Right forelimb (tissue), 1 donor: Measurements from ENCODE around the gene CIZ1.
A peak's percentile ranks its signal among the peaks of the same experiment; 100 is the strongest.
"Not testable (repeated sequence)": the region's sequence is repeated elsewhere in the genome, so short reads cannot be mapped to it uniquely, and the experiment has no call there.

Source experiments
- DNase-seq: peaks from one replicate; pipeline ENCODE4 v3.0.0-alpha.2; 2018

CIZ1 gene

DNA sequence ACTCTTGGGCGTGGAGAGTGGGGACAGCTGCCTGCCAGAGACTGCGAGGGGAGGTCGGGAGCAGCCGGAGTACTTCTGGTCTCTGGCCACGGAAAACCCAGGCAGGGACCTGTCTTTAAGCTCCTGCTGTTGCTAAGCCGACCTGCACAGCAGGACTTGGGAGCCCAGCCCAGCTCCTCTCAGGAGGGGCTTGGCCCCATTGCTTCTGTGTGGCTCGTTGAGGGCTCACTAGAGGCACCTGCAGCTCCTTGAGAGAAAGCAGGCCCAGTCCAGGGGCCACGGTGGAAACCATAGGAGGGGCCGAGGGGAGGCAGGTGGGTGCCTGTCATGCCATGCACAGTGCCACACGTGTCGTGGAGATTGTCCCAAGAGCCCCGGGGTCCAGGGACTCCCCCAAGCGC, 45.4 kb downstream of the CIZ1 start:
- no peak for DNase-seq

GRCh38 chr9:128145536-128145935, 45.8 kb downstream of the CIZ1 start:
- no peak for DNase-seq

DNA sequence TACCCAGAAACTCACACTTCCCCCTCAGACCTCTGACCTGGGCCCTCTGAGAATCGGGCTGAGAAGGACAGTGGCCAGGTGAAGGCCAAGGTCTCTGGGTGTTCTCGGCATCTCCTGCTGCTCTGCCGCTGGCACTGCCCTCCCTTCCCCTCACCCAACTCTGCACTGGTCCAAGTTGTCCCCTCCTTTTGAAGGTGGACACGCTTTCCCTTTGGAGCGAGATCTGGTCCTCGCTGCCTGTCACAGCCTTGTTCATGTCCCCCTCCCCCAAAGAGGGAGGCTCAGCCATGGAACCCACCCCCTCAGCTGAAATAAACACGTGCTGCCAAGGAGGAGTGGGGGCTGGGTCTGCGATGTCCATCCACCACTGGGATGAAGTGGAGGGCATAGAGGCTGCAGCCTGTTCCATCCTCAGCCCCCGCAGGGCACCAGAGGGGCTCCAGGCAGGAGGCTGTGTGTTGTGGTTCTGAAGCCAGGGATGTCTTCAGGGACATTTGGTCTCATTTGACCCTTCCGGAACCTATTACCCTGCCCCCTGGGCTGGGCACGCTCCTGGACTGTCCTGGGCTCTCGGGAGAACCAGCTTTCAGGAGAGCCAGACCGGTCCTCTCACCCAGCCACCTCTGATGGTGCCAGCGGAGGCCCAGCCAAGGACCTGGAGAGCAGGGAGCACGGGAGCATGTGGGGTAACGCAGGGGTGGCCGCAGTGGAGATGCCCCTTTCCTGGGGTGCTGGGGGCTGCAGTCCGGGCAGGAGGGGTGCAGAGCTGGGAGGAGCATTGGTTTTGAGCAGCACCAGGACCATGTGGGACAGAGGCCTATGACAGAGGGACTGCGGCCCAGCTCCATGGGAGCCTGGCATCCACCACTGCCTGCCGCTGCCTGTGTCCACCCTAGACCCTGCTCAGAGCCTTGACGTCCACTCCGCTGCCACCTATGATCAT, 46.9 kb downstream of the CIZ1 start:
- DNase-seq = no peak

DNA sequence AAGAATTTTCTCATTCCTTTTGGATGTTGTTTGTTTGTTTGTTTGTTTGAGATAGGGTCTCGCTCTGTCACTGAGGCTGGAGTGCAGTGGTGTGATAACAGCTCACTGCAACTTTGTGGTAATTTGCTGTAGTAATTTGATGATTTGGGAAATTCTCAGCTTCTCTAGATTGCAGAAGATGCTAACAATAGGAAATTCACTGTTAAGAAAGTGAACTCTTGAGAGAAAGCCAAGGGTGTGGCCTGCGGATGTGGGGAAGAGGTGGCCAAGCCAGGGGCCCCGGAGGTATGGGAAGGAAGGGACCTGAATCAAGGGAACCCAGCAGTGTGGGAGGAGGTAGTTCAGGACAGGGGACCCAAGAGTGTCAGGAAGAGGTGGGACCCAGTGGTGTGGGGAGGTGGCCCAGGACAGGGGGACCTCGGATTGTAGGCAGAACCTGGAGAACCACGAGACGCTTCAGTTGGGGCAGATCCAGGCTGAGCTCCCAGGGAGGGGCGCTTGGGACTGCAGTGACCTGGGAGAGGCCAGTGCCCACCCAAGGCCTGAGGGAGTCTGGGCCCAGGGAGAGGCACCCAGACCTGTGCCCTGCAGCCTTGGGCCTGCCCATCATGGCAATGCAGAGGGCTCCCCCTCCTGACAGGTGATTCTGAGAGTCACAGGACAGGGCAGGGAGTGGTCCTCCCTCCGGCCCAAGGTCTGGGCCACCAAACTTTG, 47.7 kb downstream of the CIZ1 start:
- no peak for DNase-seq

- DNase-seq = no peak
These were observed 48.8 kb downstream of the CIZ1 start for GRCh38 chr9:128142596-128142995.

DNA sequence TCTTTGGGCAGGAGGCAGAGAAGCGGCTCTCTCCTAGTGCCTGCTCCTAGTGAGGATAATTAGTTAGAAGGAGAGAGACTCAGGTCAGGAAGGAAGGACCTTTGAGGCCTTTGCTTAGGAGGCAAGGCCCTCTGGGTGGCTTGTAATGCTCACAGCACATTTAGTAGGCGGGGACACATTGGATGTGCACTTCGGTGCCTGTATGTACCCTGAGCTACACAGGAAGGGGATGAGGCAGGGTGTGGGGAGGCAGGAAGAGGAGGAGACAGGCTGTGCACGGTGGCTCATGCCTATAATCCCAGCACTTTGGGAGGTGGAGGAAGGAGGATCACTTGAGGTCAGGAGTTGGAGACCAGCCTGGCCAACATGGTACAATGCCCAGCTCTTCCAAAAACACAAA, 49.3 kb downstream of the CIZ1 start:
- no peak for DNase-seq

- DNase-seq = no peak
These were observed 49.8 kb downstream of the CIZ1 start for GRCh38 chr9:128141604-128142003.

DNA sequence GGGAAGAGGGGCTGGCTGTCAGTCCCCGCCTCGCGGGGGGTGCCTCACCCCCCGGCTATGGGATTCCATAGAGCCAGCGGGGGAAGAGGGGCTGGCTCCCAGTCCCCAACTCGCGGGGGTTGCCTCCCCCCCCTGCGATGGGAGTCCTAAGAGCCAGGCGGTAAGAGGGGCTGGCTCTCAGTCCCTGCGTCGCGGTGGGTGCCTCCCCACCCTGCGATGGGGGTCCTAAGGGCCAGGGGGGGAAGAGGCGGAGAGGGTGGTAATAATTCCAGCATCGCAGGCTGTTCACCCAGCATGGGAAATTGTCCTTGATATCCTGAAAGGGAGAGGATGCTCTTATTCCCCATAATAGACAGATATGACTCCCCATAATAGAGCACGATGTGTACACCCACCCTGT, 51.8 kb downstream of the CIZ1 start:
- DNase-seq = no peak

GRCh38 chr9:128138001-128138400, 53.4 kb downstream of the CIZ1 start:
- no peak for DNase-seq

GRCh38 chr9:128136816-128137793, 54.3 kb downstream of the CIZ1 start:
- no peak for DNase-seq

GRCh38 chr9:128135561-128135960, 55.8 kb downstream of the CIZ1 start:
- DNase-seq = not testable (repeated sequence)

DNA sequence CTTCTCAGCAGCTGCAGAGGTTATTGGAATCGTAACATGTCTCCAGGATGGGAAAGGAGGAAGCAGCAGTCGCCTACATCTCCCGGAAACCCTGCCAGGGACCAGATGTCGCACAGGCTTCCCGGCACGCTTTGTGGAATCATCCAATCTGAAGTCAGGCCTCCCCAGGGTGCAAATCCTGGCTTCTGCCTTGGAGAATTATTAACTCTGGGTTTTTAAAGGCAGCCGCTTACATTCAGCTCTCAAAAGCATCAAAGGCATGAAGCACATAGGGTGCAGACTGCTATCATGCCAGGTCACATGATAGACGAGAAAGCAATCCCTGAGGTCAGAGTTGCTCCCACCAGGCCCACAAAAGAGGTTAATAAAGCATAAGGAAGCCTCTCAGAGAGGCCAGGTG, 59.2 kb downstream of the CIZ1 start:
- peak; percentile 75 for DNase-seq

DNA sequence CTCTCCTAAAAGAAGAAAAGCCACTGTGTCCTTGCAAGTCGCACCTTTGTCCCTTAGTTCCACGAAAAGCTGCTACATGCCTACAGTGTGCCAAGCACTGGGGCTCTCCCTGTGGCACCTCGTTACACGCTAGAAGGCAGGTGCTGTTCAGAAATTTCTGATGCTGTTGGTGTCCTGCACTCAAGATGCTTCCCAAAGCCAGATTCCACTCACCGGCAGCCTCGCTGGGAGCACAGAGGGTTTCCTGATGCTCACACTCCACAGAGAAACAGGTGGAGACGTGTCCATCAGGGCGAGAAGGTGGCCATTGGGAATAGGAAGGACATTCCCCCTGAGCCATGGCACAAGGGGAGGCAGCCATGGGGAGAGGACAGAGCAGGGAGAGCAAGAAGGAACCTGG, 60.0 kb downstream of the CIZ1 start:
- not testable (repeated sequence) for DNase-seq

DNA sequence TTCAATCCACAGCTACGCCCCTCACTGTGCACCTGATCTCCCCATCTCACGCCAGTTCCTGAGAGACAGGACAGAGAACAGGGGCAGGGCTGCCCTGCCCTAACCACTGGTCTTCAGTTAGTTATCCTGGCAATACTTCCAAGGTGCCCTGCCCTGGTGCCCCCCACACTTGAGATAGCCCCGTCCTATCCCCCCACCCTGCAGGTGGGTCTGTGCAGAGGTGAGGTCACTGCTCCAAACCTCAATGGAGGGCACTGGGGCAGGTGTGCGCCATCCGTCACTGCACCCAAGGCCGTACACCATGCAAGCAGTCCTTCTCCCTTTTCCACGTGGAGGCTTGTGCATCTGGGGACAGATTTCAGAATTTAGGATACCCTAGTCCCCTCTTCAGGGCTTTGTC, 60.7 kb downstream of the CIZ1 start:
- not testable (repeated sequence) for DNase-seq

DNA sequence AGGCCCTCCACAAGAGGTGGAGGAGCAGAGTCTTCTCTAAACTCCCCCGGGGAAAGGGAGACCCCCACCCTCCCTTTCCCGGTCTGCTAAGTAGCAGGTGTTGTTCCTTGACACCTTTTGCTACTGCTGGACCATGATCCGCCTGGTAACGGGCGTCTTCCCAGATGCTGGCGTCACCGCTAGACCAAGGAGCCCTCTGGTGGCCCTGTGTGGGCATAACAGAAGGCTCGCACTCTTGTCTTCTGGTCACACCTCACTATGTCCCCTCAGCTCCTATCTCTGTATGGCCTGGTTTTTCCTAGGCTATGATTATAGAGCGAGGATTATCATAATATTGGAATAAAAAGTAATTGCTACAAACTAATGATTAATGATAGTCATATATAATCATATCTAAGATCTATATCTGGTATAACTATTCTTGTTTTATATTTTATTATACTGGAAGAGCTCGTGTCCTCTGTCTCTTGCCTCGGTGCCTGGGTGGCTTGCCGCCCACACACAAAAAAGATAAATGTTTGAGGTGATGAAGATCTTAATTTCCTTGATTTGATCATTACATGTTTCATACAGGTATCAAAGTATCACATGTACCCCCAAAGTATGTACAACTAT, 61.3 kb downstream of the CIZ1 start:
- DNase-seq = not testable (repeated sequence)

- no peak for DNase-seq
These were observed 62.4 kb downstream of the CIZ1 start for GRCh38 chr9:128128836-128129590.

- peak; percentile 93 for DNase-seq
These were observed 63.2 kb downstream of the CIZ1 start for GRCh38 chr9:128127990-128128835.

DNA sequence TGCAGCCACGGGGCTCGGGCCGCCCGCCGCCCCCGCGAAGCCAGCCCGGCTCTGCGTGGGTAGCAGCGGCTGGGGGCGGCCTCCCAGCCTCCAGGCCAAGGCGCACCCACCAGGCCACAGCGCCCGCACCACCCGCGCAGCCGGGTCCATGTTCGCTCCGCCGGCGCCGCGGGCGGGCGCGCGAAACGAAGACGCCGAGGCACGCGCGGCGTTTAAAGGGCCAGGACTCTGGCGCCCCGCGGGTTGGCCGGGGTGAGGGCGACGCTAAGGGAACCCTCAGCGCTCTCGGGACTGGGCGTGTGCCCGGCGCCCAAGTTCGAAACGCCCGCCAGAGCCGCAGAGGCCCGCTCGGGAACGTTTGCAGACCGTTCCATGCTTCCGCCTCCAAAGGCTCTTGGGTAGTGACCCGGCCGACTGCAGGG, 63.8 kb downstream of the CIZ1 start, which contains the start of gene PTGES2:
PTGES2 (minus strand) TSS at position 162 of the 422 bp plus-strand sequence; CDS start at position 150, 12 bp downstream.
- DNase-seq = peak; percentile 90

- DNase-seq = no peak
These were observed 65.6 kb downstream of the CIZ1 start for GRCh38 chr9:128125580-128126354.
